ENCODE data around the gene UCP3. TPM values are rescaled to one million over a fixed set of nuclear protein-coding genes. Genes with fewer than 3 reads are reported as not detected.

The UCP3 gene
- total and polyA plus RNA-seq, 4 experiments from 2014 or later = 0.54 to 6.3 (median 2.7) TPM

- Mint-ChIP-seq H3K27me3 (no peaks in the 10 kb centered on the region), H3K4me3 (peak overlapping the region in 1 of 8 donors; percentile 15), H3K4me1 (peaks cover 63 to 98% (median 72%) of the 10 kb centered on the region in 4 donors), H3K36me3 (peaks cover 6 to 18% of the 10 kb centered on the region in 2 donors), H3K9me3 (peaks cover 0 to 2% (median 0%) of the 10 kb centered on the region in 8 donors), H3K27ac (peak overlapping the region; percentile 35 to 96 (median 75))
- H3K4me3 ChIP-seq (ENCODE audit: low read length in 2 of 2) = no peak overlapping the region
- H3K27ac ChIP-seq (ENCODE audit: low read depth, low read length) = peak overlapping the region; percentile 30
- ChIA-PET POLR2A (ENCODE audit: partially characterized antibody) (interaction anchor here (0.6 to 35.3 kb wide), 5 partner anchors 8 to 403 kb away, joined by 3 to 2221 read pairs (median 5); partner anchors contain the start of gene UCP2), CTCF (ENCODE audit: partially characterized antibody) (interaction anchor here (1.4 to 1.8 kb wide), 4 partner anchors 10 to 36 kb away, joined by 4 to 7 read pairs (median 5); no protein-coding TSS in a partner anchor)
- peaks cover 99% of the 10 kb centered on the region for H3K4me1 ChIP-seq (ENCODE audit: insufficient read depth, low read length)
- no peaks in the 10 kb centered on the region for H3K27me3 ChIP-seq (ENCODE audit: insufficient read depth, low read length)
- no peaks in the 10 kb centered on the region for H3K9me3 ChIP-seq (ENCODE audit: control insufficient read depth in 1 of 2, low read length in 2 of 2)
- DNase-seq = peak in 1 of 5 donors; percentile 23
- intact Hi-C loops (cut with micrococcal nuclease) = no loop called here
- H3K36me3 ChIP-seq (ENCODE audit: insufficient read depth, low read length) = no peaks in the 10 kb centered on the region
Observed at GRCh38 chr11:74007691-74008372, 1.1 kb downstream of the UCP3 start.

- Mint-ChIP-seq H3K36me3 (peaks cover 13 to 17% of the 10 kb centered on the region in 2 donors), H3K27ac (peak overlapping the region; percentile 80 to 99 (median 93)), H3K27me3 (no peaks in the 10 kb centered on the region), H3K4me3 (peak overlapping the region in 4 of 8 donors; percentile 26 to 80 (median 46)), H3K9me3 (peaks cover 0 to 2% (median 0%) of the 10 kb centered on the region in 8 donors), H3K4me1 (peaks cover 67 to 96% (median 71%) of the 10 kb centered on the region in 4 donors)
- Histone ChIP-seq H3K27me3 (ENCODE audit: insufficient read depth, low read length) (no peaks in the 10 kb centered on the region), H3K4me1 (ENCODE audit: insufficient read depth, low read length) (peaks cover 89% of the 10 kb centered on the region), H3K36me3 (ENCODE audit: insufficient read depth, low read length) (no peaks in the 10 kb centered on the region), H3K9me3 (ENCODE audit: control insufficient read depth in 1 of 2, low read length in 2 of 2) (no peaks in the 10 kb centered on the region), H3K4me3 (ENCODE audit: low read length in 2 of 2) (no peak overlapping the region), H3K27ac (ENCODE audit: low read depth, low read length) (peak overlapping the region; percentile 60)
- ChIA-PET POLR2A (ENCODE audit: partially characterized antibody) (interaction anchor here (1.1 to 35.3 kb wide), 2 partner anchors 9 to 26 kb away, joined by 3 to 2221 read pairs; partner anchors contain the start of gene UCP2), CTCF (ENCODE audit: partially characterized antibody) (interaction anchor here (1.4 to 1.7 kb wide), 2 partner anchors 9 to 35 kb away, joined by 4 to 5 read pairs; no protein-coding TSS in a partner anchor)
- DNase-seq = no peak
- intact Hi-C loops (cut with micrococcal nuclease) = no loop called here
Observed at GRCh38 chr11:74006743-74007304, 2.1 kb downstream of the UCP3 start.

GRCh38 chr11:74005721-74006517 is 3.0 kb downstream of the UCP3 start:
- DNase-seq = no peak
- ChIA-PET POLR2A (ENCODE audit: partially characterized antibody) (interaction anchor here (0.8 to 35.3 kb wide), 8 partner anchors 8 to 38 kb away, joined by 3 to 2221 read pairs (median 5); partner anchors contain the start of gene UCP2), CTCF (ENCODE audit: partially characterized antibody) (interaction anchor here (0.9 to 4.9 kb wide), 15 partner anchors 9 to 44 kb away, joined by 3 to 38 read pairs (median 5); partner anchors contain the start of gene UCP2)
- Histone ChIP-seq H3K4me1 (ENCODE audit: insufficient read depth, low read length) (peaks cover 80% of the 10 kb centered on the region), H3K27me3 (ENCODE audit: insufficient read depth, low read length) (no peaks in the 10 kb centered on the region), H3K9me3 (ENCODE audit: control insufficient read depth in 1 of 2, low read length in 2 of 2) (no peaks in the 10 kb centered on the region), H3K36me3 (ENCODE audit: insufficient read depth, low read length) (no peaks in the 10 kb centered on the region), H3K4me3 (ENCODE audit: low read length in 2 of 2) (peak overlapping the region in 1 of 2 donors; percentile 5), H3K27ac (ENCODE audit: low read depth, low read length) (peak overlapping the region; percentile 60)
- Mint-ChIP-seq H3K27ac (peak overlapping the region; percentile 91 to 99 (median 97)), H3K27me3 (no peaks in the 10 kb centered on the region), H3K4me3 (peak overlapping the region in 6 of 8 donors; percentile 33 to 91 (median 86)), H3K9me3 (no peaks in the 10 kb centered on the region), H3K36me3 (peaks cover 20% of the 10 kb centered on the region in 2 donors), H3K4me1 (peaks cover 62 to 87% (median 70%) of the 10 kb centered on the region in 4 donors)
- intact Hi-C loops (cut with micrococcal nuclease) = loop anchor here (1.0 to 2.0 kb wide), 5 partner anchors 11 to 42 kb away; no protein-coding TSS in a partner anchor

GRCh38 chr11:74004759-74005615 is 3.9 kb downstream of the UCP3 start:
- no peaks in the 10 kb centered on the region for H3K9me3 ChIP-seq (ENCODE audit: control insufficient read depth in 1 of 2, low read length in 2 of 2)
- H3K36me3 ChIP-seq (ENCODE audit: insufficient read depth, low read length) = no peaks in the 10 kb centered on the region
- Mint-ChIP-seq H3K4me3 (peak overlapping the region; percentile 79 to 91 (median 86)), H3K4me1 (peaks cover 55 to 82% (median 71%) of the 10 kb centered on the region in 4 donors), H3K9me3 (no peaks in the 10 kb centered on the region), H3K27me3 (no peaks in the 10 kb centered on the region), H3K36me3 (peaks cover 20 to 24% of the 10 kb centered on the region in 2 donors), H3K27ac (peak overlapping the region; percentile 91 to 99 (median 97))
- DNase-seq = peak; percentile 88 to 95 (median 91)
- intact Hi-C loops (cut with micrococcal nuclease) = loop anchor here (1.0 to 2.0 kb wide), 5 partner anchors 10 to 41 kb away; no protein-coding TSS in a partner anchor
- H3K4me3 ChIP-seq (ENCODE audit: low read length in 2 of 2) = peak overlapping the region; percentile 18 to 50
- H3K27me3 ChIP-seq (ENCODE audit: insufficient read depth, low read length) = no peaks in the 10 kb centered on the region
- POLR2A ChIA-PET (ENCODE audit: partially characterized antibody) = interaction anchor here (0.7 to 35.3 kb wide), 11 partner anchors 9 to 127 kb away, joined by 3 to 2221 read pairs (median 5); partner anchors contain the start of gene UCP2
- H3K4me1 ChIP-seq (ENCODE audit: insufficient read depth, low read length) = peaks cover 72% of the 10 kb centered on the region
- CTCF ChIA-PET (ENCODE audit: partially characterized antibody) = interaction anchor here (0.8 to 4.9 kb wide), 20 partner anchors 10 to 85 kb away, joined by 3 to 38 read pairs (median 4); partner anchors contain the start of gene UCP2
- peak overlapping the region; percentile 60 for H3K27ac ChIP-seq (ENCODE audit: low read depth, low read length)

- Histone ChIP-seq H3K4me3 (ENCODE audit: low read length in 2 of 2) (no peak overlapping the region), H3K36me3 (ENCODE audit: insufficient read depth, low read length) (no peaks in the 10 kb centered on the region), H3K9me3 (ENCODE audit: control insufficient read depth in 1 of 2, low read length in 2 of 2) (no peaks in the 10 kb centered on the region), H3K27me3 (ENCODE audit: insufficient read depth, low read length) (no peaks in the 10 kb centered on the region), H3K4me1 (ENCODE audit: insufficient read depth, low read length) (peaks cover 71% of the 10 kb centered on the region), H3K27ac (ENCODE audit: low read depth, low read length) (peak overlapping the region; percentile 60)
- Mint-ChIP-seq H3K36me3 (peaks cover 20 to 24% of the 10 kb centered on the region in 2 donors), H3K4me3 (peak overlapping the region in 2 of 8 donors; percentile 13 to 90), H3K27ac (peak overlapping the region; percentile 91 to 99 (median 97)), H3K4me1 (peaks cover 54 to 88% (median 70%) of the 10 kb centered on the region in 4 donors), H3K27me3 (no peaks in the 10 kb centered on the region), H3K9me3 (no peaks in the 10 kb centered on the region)
- ChIA-PET CTCF (ENCODE audit: partially characterized antibody) (interaction anchor here (0.8 to 4.9 kb wide), 15 partner anchors 9 to 85 kb away, joined by 3 to 38 read pairs (median 5); partner anchors contain the start of gene UCP2), POLR2A (ENCODE audit: partially characterized antibody) (interaction anchor here (0.7 to 35.3 kb wide), 5 partner anchors 9 to 44 kb away, joined by 3 to 2221 read pairs (median 9); partner anchors contain the start of gene UCP2)
- DNase-seq = peak in 1 of 5 donors; percentile 27
- intact Hi-C loops (cut with micrococcal nuclease) = loop anchor here (2.0 kb wide), 1 partner anchor 29 kb away; no protein-coding TSS in a partner anchor
Observed at GRCh38 chr11:74004046-74004695, 4.7 kb downstream of the UCP3 start.
